Keratinocyte (primary cell): Measurements from ENCODE around the gene TUBGCP4.

ENCODE experiments used
- CTCF ChIP-seq, 3 experiments: IDR thresholded peaks in 1 of 3; conservative IDR thresholded peaks in 1 of 3; optimal IDR thresholded peaks in 1 of 3; 2 replicates in 2 of 3; 3 replicates in 1 of 3; pipeline versions ENCODE3 to v1.5.1; 2011; ENCODE audit warnings: low read length in 3 of 3, mild to moderate bottlenecking in 3 of 3, moderate library complexity in 2 of 3, control low read depth in 1 of 3, inconsistent platforms in 1 of 3; ENCODE audit not compliant: insufficient read depth in 2 of 3; ENCODE audit errors: extremely low read depth in 1 of 3
- EZH2 ChIP-seq: IDR thresholded peaks from one replicate; pipeline ENCODE4 v1.6.1; 2012; ENCODE audit warnings: inconsistent platforms, mild to moderate bottlenecking, low read length, moderate library complexity

- TF ChIP-seq CTCF (optimal IDR thresholded peaks at IDR 0.05 in 1 of 3, IDR thresholded peaks at IDR 0.05 in 1 of 3, conservative IDR thresholded peaks at IDR 0.05 in 1 of 3; ENCODE audit: extremely low read depth in 1 of 3, insufficient read depth in 2 of 3, low read length in 3 of 3) (no peak), EZH2 (no peak)
Measured at GRCh38 chr15:43408789-43409188, 37.9 kb downstream of the TUBGCP4 start.
